HG03060 (cell line): Measurements from ENCODE around the gene MEF2D.

Source experiments
- ATAC-seq: cut with Tn5 transposase; IDR thresholded peaks from one replicate; pipeline ENCODE4 v1.9.1; 2021; ENCODE audit warnings: low read depth, moderate number of reproducible peaks; ENCODE audit not compliant: unreplicated experiment

The MEF2D gene

GRCh38 chr1:156500543-156500792 lies at the start of gene MEF2D:
TSS of gene MEF2D (minus strand) at chr1:156500775. CDS start at chr1:156483292, 17,483 bp downstream.
- ATAC-seq, result no peak

GRCh38 chr1:156550346-156550745 lies 49.8 kb upstream of the MEF2D start:
- ATAC-seq, result no peak

GRCh38 chr1:156549831-156550230 lies 49.3 kb upstream of the MEF2D start:
- no peak for ATAC-seq

GRCh38 chr1:156549390-156549789 lies 48.8 kb upstream of the MEF2D start:
- ATAC-seq, result no peak

GRCh38 chr1:156547982-156548381 lies 47.4 kb upstream of the MEF2D start:
- ATAC-seq, result no peak

- ATAC-seq, result no peak
Measured at GRCh38 chr1:156547434-156547833, 46.9 kb upstream of the MEF2D start.

GRCh38 chr1:156546267-156546666 lies 45.7 kb upstream of the MEF2D start:
- ATAC-seq, result no peak

- no peak for ATAC-seq
Measured at GRCh38 chr1:156544592-156545102, 44.1 kb upstream of the MEF2D start.

- ATAC-seq, result no peak
Measured at GRCh38 chr1:156543066-156543465, 42.5 kb upstream of the MEF2D start.

GRCh38 chr1:156540955-156541354 lies 40.4 kb upstream of the MEF2D start:
- no peak for ATAC-seq

- ATAC-seq, result no peak
Measured at GRCh38 chr1:156539818-156540355, 39.3 kb upstream of the MEF2D start.

GRCh38 chr1:156538711-156539440 lies 38.3 kb upstream of the MEF2D start:
- no peak for ATAC-seq

GRCh38 chr1:156537027-156537426 lies 36.5 kb upstream of the MEF2D start:
- ATAC-seq, result no peak

GRCh38 chr1:156534424-156535060 lies 34.0 kb upstream of the MEF2D start:
- ATAC-seq, result no peak

GRCh38 chr1:156533568-156534220 lies 33.1 kb upstream of the MEF2D start:
- ATAC-seq, result no peak

GRCh38 chr1:156532374-156532773 lies 31.8 kb upstream of the MEF2D start:
- ATAC-seq, result no peak

- ATAC-seq, result no peak
Measured at GRCh38 chr1:156530006-156530405, 29.4 kb upstream of the MEF2D start.

GRCh38 chr1:156528875-156529425 lies 28.4 kb upstream of the MEF2D start:
- ATAC-seq, result no peak

GRCh38 chr1:156528231-156528630 lies 27.7 kb upstream of the MEF2D start:
- ATAC-seq, result no peak

- ATAC-seq, result no peak
Measured at GRCh38 chr1:156527584-156527983, 27.0 kb upstream of the MEF2D start.

- ATAC-seq, result no peak
Measured at GRCh38 chr1:156525856-156526489, 25.4 kb upstream of the MEF2D start.
